CD4-positive, alpha-beta T cell treated with Interleukin-12 subunit alpha and Interleukin-12 subunit beta, for 1 hour (primary cell): ENCODE measurements around the gene STIMATE.
A peak's percentile ranks its signal among the peaks of the same experiment; 100 is the strongest.

Experiments used
- DNase-seq: peaks from one replicate; pipeline ENCODE4 v3.0.0-alpha.2; 2020

Gene STIMATE

GRCh38 chr3:52892625-52893311 lies 4.6 kb downstream of the STIMATE start:
- DNase-seq = peak; percentile 57

- DNase-seq = no peak
Observed at GRCh38 chr3:52892290-52892624, 5.1 kb downstream of the STIMATE start.

- peak; percentile 26 for DNase-seq
Observed at GRCh38 chr3:52891615-52892081, 5.7 kb downstream of the STIMATE start.

GRCh38 chr3:52891164-52891563 lies 6.2 kb downstream of the STIMATE start:
- DNase-seq = no peak

GRCh38 chr3:52890735-52891134 lies 6.6 kb downstream of the STIMATE start:
- no peak for DNase-seq

- no peak for DNase-seq
Observed at GRCh38 chr3:52889901-52890300, 7.4 kb downstream of the STIMATE start.

- no peak for DNase-seq
Observed at GRCh38 chr3:52887166-52887565, 10.2 kb downstream of the STIMATE start.

GRCh38 chr3:52886049-52886730 lies 11.2 kb downstream of the STIMATE start:
- no peak for DNase-seq

- no peak for DNase-seq
Observed at GRCh38 chr3:52882377-52882776, 15.0 kb downstream of the STIMATE start.

- DNase-seq = no peak
Observed at GRCh38 chr3:52881871-52882270, 15.5 kb downstream of the STIMATE start.

GRCh38 chr3:52880474-52880873 lies 16.9 kb downstream of the STIMATE start:
- no peak for DNase-seq

GRCh38 chr3:52880047-52880446 lies 17.3 kb downstream of the STIMATE start:
- no peak for DNase-seq

GRCh38 chr3:52879581-52879980 lies 17.8 kb downstream of the STIMATE start:
- no peak for DNase-seq

- DNase-seq = no peak
Observed at GRCh38 chr3:52879090-52879489, 18.3 kb downstream of the STIMATE start.

GRCh38 chr3:52877085-52877484 lies 20.3 kb downstream of the STIMATE start:
- no peak for DNase-seq

GRCh38 chr3:52874864-52875587 lies 22.3 kb downstream of the STIMATE start:
- no peak for DNase-seq

GRCh38 chr3:52874160-52874701 lies 23.1 kb downstream of the STIMATE start:
- no peak for DNase-seq

- no peak for DNase-seq
Observed at GRCh38 chr3:52873433-52874159, 23.8 kb downstream of the STIMATE start.

GRCh38 chr3:52872245-52872644 lies 25.1 kb downstream of the STIMATE start:
- no peak for DNase-seq

GRCh38 chr3:52871761-52872160 lies 25.6 kb downstream of the STIMATE start:
- no peak for DNase-seq

GRCh38 chr3:52870471-52870870 lies 26.9 kb downstream of the STIMATE start:
- no peak for DNase-seq

GRCh38 chr3:52866427-52866826 lies 30.9 kb downstream of the STIMATE start:
- DNase-seq = no peak

- DNase-seq = no peak
Observed at GRCh38 chr3:52865994-52866393, 31.4 kb downstream of the STIMATE start.
